ENCODE results near the gene SGSM1. TPM values are rescaled to one million over a fixed set of nuclear protein-coding genes. Genes with fewer than 3 reads are reported as not detected.

SGSM1 gene
- total RNA-seq, 4 donors from 2014 or later: 4.2 to 6.7 (median 5.6) TPM

DNA sequence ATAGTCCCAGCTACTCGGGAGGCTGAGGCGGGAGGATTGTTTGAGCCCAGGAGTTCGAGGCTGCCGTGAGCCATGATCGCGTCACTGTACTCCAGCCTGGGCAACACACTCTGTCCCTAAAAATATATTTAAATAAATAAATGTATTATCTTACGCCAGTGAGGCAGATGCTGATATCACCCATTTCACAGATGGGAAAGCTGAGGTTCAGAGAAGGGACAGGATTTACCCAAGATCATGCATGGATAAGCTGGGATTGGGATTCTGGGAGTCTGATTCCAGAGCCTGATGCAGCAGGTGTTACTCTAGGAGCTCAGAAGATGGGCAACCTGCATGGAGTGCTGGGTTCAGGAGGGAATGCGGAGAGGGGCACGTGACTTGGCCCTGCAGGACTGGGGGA, 17.8 kb downstream of the SGSM1 start:
- Histone ChIP-seq H3K27me3 (no peaks in the 10 kb centered on the region), H3K4me3 (replicated peaks in 1 of 3) (no peak overlapping the region), H3K27ac (no peak overlapping the region), H3K9me3 (no peaks in the 10 kb centered on the region), H3K36me3 (no peaks in the 10 kb centered on the region), H3K4me1 (peaks cover 7 to 9% of the 10 kb centered on the region in 2 donors)
- 85 to 94% methylated on average over 9 of the region's 9 CpGs for WGBS, 2 donors
- no peak for TF ChIP-seq POLR2A (IDR thresholded peaks at IDR 0.05)
- TF ChIP-seq, protein P1, sequence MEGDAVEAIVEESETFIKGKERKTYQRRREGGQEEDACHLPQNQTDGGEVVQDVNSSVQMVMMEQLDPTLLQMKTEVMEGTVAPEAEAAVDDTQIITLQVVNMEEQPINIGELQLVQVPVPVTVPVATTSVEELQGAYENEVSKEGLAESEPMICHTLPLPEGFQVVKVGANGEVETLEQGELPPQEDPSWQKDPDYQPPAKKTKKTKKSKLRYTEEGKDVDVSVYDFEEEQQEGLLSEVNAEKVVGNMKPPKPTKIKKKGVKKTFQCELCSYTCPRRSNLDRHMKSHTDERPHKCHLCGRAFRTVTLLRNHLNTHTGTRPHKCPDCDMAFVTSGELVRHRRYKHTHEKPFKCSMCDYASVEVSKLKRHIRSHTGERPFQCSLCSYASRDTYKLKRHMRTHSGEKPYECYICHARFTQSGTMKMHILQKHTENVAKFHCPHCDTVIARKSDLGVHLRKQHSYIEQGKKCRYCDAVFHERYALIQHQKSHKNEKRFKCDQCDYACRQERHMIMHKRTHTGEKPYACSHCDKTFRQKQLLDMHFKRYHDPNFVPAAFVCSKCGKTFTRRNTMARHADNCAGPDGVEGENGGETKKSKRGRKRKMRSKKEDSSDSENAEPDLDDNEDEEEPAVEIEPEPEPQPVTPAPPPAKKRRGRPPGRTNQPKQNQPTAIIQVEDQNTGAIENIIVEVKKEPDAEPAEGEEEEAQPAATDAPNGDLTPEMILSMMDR (IDR thresholded peaks at IDR 0.05): no peak
- no peak for DNase-seq
- intact Hi-C loops (cut with DNase I): no loop called here

GRCh38 chr22:24824250-24824649, 18.2 kb downstream of the SGSM1 start:
- Histone ChIP-seq H3K9me3 (no peaks in the 10 kb centered on the region), H3K4me1 (peaks cover 7 to 9% of the 10 kb centered on the region in 2 donors), H3K4me3 (replicated peaks in 1 of 3) (no peak overlapping the region), H3K27ac (no peak overlapping the region), H3K36me3 (no peaks in the 10 kb centered on the region), H3K27me3 (no peaks in the 10 kb centered on the region)
- TF ChIP-seq POLR2A (IDR thresholded peaks at IDR 0.05): no peak
- TF ChIP-seq, protein P1 (IDR thresholded peaks at IDR 0.05): no peak
- intact Hi-C loops (cut with DNase I): no loop called here
- WGBS, 2 donors: 65 to 88% methylated on average over 3 of the region's 3 CpGs
- no peak for DNase-seq

DNA sequence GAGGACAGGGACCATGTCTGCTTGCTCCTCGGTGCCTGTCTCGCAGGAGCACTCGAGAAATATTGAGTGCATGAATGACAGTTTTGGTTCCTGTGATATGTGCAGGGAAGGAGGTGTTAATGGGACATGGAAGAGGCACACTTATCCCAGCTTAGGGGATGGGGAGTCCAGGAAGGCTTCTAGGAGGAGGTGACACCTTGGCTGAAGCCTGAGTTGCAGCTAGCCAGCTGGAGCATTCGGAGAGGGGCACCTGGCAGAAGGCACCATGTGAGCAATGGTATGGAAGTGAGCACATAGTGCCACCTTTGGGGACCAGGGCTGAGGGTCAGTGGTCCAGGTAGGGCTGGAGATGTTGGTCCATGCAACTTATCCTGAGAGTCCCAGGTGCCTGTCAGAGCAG, 18.9 kb downstream of the SGSM1 start:
- Histone ChIP-seq H3K4me3 (replicated peaks in 1 of 3) (no peak overlapping the region), H3K27ac (no peak overlapping the region), H3K36me3 (no peaks in the 10 kb centered on the region), H3K4me1 (peaks cover 2 to 5% of the 10 kb centered on the region in 2 donors), H3K9me3 (no peaks in the 10 kb centered on the region), H3K27me3 (no peaks in the 10 kb centered on the region)
- 92 to 94% methylated on average over 4 of the region's 4 CpGs for WGBS, 2 donors
- no peak for DNase-seq
- TF ChIP-seq, protein P1 (IDR thresholded peaks at IDR 0.05): no peak
- TF ChIP-seq POLR2A (IDR thresholded peaks at IDR 0.05): no peak
- intact Hi-C loops (cut with DNase I): no loop called here

DNA sequence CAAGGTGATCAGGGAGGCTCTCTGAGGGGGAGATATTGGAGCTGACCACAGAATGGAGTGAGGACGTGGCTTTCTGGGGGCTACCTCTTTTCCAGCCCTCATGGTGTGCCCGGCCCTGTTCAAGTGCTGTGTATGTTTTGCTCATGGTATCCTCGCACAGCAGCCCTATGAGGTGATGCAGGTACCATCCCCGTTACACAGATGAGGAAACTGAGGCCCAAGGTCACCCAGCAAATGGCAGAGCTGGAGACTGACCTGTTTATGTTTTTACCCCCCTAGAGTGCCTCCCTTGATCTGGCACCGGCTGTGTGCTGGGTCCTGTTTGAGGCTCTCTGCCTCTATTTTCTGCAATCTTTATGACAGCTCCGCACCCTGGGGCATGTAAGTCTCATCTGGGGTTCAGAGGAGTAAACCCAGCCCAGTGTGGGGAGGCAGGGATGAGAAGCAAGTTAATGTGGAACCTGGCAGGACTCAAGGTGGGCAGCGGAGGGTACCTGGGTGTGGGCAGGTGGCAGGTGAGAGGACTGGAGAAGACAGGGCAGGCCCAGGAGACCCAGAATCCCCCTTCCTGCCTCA, 20.8 kb downstream of the SGSM1 start:
- no peak for TF ChIP-seq POLR2A (IDR thresholded peaks at IDR 0.05)
- TF ChIP-seq, protein P1 (IDR thresholded peaks at IDR 0.05): no peak
- WGBS, 2 donors: 91 to 97% methylated on average over 7 of the region's 7 CpGs
- H3K36me3 ChIP-seq: no peaks in the 10 kb centered on the region
- no peak overlapping the region for H3K27ac ChIP-seq
- H3K9me3 ChIP-seq: no peaks in the 10 kb centered on the region
- no peaks in the 10 kb centered on the region for H3K27me3 ChIP-seq
- no peak for DNase-seq
- no peak overlapping the region for H3K4me3 ChIP-seq (replicated peaks in 1 of 3)
- intact Hi-C loops (cut with DNase I): no loop called here
- no peaks in the 10 kb centered on the region for H3K4me1 ChIP-seq

- no peaks in the 10 kb centered on the region for H3K9me3 ChIP-seq
- WGBS, 2 donors: 90 to 95% methylated on average over 6 to 9 of the region's 9 CpGs
- no peaks in the 10 kb centered on the region for H3K36me3 ChIP-seq
- H3K27ac ChIP-seq: no peak overlapping the region
- DNase-seq: no peak
- H3K27me3 ChIP-seq: no peaks in the 10 kb centered on the region
- intact Hi-C loops (cut with DNase I): no loop called here
- H3K4me1 ChIP-seq: no peaks in the 10 kb centered on the region
- TF ChIP-seq, protein P1 (IDR thresholded peaks at IDR 0.05): no peak
- no peak for TF ChIP-seq POLR2A (IDR thresholded peaks at IDR 0.05)
- H3K4me3 ChIP-seq (replicated peaks in 1 of 3): no peak overlapping the region
Observed at GRCh38 chr22:24827296-24827695, 21.3 kb downstream of the SGSM1 start.
